Type B pancreatic cell (in vitro differentiated cells): ENCODE measurements around the gene CDHR2. TPM values are rescaled to one million over a fixed set of nuclear protein-coding genes. Genes with fewer than 3 reads are reported as not detected.

ENCODE experiments used
- DNase-seq: peaks from one replicate; pipeline ENCODE4 v3.0.0; 2021; ENCODE audit warnings: mixed read lengths; ENCODE audit not compliant: unreplicated experiment; ENCODE audit errors: extremely low spot score
- H3K27ac Mint-ChIP-seq: 2 replicates; pipeline ENCODE4 v1.8.0; 2021; ENCODE audit warnings: mild to moderate bottlenecking, mixed read lengths
- H3K27me3 Mint-ChIP-seq: 2 replicates; pipeline ENCODE4 v1.8.0; 2021; ENCODE audit warnings: mixed read lengths
- H3K36me3 Mint-ChIP-seq: 2 replicates; pipeline ENCODE4 v1.8.0; 2021; ENCODE audit warnings: mixed read lengths
- H3K4me1 Mint-ChIP-seq: one replicate; pipeline ENCODE4 v1.8.0; 2021; ENCODE audit warnings: mixed read lengths; ENCODE audit not compliant: unreplicated experiment
- H3K4me3 Mint-ChIP-seq: 2 replicates; pipeline ENCODE4 v1.8.0; 2021; ENCODE audit warnings: mild to moderate bottlenecking, mixed read lengths
- H3K9me3 Mint-ChIP-seq: 2 replicates; pipeline ENCODE4 v1.8.0; 2021; ENCODE audit warnings: mixed read lengths
- total RNA-seq: library from RNA; stranded (reverse); gene quantifications from 2 replicates; pipeline ENCODE4 v1.2.1, GENCODE V29; 2021; ENCODE audit warnings: low replicate concordance
- TF ChIP-seq, protein P1 (sequence below): fragments of 200-600 bp; sonication (generic); conservative IDR thresholded peaks from 2 replicates; pipeline ENCODE4 v1.5.0; 2021; ENCODE audit warnings: antibody characterized with exemption, mild to moderate bottlenecking

Gene CDHR2
- total RNA-seq, 1 donor from 2014 or later: 4.1 TPM

- H3K4me3 Mint-ChIP-seq: peak overlapping the region; percentile 34
Measured at GRCh38 chr5:176629317-176629852, 80.2 kb downstream of the CDHR2 start.

DNA sequence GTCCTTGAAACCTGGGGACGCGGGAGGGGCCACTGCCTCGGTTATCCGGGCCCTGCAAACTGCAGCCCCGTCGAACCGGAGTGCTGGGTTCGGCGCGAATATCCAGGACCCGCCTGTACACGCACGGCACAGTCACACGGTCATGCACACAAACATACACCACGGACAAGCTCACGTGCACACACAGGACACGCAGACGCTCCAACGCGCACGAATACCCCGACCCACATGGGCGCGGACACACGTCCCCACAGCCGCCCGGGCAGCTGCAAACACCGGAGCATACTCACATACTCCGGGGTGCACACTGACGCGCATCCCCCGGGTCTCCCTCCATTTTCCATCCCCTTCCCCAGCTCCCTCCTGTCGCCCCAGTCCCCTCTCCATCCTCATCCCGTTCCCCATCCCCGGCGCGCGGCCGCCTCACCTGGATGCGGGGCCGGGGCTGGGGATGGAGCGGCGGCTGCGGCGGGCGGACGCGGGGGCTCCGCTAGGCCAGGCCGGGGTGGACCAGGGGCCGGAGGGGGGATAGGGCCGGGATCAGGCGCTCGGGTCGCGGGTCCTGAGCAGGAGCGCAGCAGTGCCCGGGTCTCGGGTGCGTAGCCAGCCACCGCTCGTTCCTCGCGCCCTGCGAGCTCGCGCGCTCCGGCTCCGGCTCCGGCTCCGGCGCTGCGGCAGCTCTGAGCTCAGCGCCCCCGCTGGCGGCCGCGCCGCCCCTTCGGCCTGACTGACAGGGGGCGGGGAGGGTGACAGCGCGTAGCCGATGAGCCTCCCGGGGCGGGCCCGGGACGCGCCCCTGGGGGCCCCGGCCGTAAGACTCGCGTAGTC is 80.9 kb downstream of the CDHR2 start, which contains the start of the genes EIF4E1B and SNCB:
Gene EIF4E1B, plus strand, starts transcription at position 823 of the 828 bp plus-strand sequence. CDS start 12,113 bp downstream, outside the sequence.
Gene SNCB, minus strand, starts transcription at position 682 of the 828 bp plus-strand sequence. CDS start 880 bp downstream, outside the sequence.
- no peak for DNase-seq
- peaks cover 7% of the 10 kb centered on the region for H3K4me1 Mint-ChIP-seq
- TF ChIP-seq, protein P1, sequence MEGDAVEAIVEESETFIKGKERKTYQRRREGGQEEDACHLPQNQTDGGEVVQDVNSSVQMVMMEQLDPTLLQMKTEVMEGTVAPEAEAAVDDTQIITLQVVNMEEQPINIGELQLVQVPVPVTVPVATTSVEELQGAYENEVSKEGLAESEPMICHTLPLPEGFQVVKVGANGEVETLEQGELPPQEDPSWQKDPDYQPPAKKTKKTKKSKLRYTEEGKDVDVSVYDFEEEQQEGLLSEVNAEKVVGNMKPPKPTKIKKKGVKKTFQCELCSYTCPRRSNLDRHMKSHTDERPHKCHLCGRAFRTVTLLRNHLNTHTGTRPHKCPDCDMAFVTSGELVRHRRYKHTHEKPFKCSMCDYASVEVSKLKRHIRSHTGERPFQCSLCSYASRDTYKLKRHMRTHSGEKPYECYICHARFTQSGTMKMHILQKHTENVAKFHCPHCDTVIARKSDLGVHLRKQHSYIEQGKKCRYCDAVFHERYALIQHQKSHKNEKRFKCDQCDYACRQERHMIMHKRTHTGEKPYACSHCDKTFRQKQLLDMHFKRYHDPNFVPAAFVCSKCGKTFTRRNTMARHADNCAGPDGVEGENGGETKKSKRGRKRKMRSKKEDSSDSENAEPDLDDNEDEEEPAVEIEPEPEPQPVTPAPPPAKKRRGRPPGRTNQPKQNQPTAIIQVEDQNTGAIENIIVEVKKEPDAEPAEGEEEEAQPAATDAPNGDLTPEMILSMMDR: no peak
- peak within 1 kb of the TSS; percentile 84 for H3K4me3 Mint-ChIP-seq
- H3K9me3 Mint-ChIP-seq: peaks cover 3% of the 10 kb centered on the region
- H3K27me3 Mint-ChIP-seq: peaks cover 93% of the 10 kb centered on the region
- no peak within 1 kb of the TSS for H3K27ac Mint-ChIP-seq
- H3K36me3 Mint-ChIP-seq: peaks cover 3% of the 10 kb centered on the region

More at GRCh38 chr5:176629317-176629852, 80.2 kb downstream of the CDHR2 start:
- DNase-seq: no peak
- TF ChIP-seq, protein P1: no peak
- peaks cover 7% of the 10 kb centered on the region for H3K4me1 Mint-ChIP-seq
- H3K9me3 Mint-ChIP-seq: no peaks in the 10 kb centered on the region
- H3K36me3 Mint-ChIP-seq: peaks cover 3% of the 10 kb centered on the region
- no peak overlapping the region for H3K27ac Mint-ChIP-seq
- H3K27me3 Mint-ChIP-seq: peaks cover 94% of the 10 kb centered on the region

GRCh38 chr5:176630681-176631222 is 81.6 kb downstream of the CDHR2 start:
- no peak for DNase-seq
- peaks cover 93% of the 10 kb centered on the region for H3K27me3 Mint-ChIP-seq
- peaks cover 3% of the 10 kb centered on the region for H3K36me3 Mint-ChIP-seq
- H3K4me3 Mint-ChIP-seq: peak overlapping the region; percentile 84
- peaks cover 7% of the 10 kb centered on the region for H3K4me1 Mint-ChIP-seq
- H3K27ac Mint-ChIP-seq: no peak overlapping the region
- H3K9me3 Mint-ChIP-seq: peaks cover 4% of the 10 kb centered on the region
- TF ChIP-seq, protein P1: no peak

DNA sequence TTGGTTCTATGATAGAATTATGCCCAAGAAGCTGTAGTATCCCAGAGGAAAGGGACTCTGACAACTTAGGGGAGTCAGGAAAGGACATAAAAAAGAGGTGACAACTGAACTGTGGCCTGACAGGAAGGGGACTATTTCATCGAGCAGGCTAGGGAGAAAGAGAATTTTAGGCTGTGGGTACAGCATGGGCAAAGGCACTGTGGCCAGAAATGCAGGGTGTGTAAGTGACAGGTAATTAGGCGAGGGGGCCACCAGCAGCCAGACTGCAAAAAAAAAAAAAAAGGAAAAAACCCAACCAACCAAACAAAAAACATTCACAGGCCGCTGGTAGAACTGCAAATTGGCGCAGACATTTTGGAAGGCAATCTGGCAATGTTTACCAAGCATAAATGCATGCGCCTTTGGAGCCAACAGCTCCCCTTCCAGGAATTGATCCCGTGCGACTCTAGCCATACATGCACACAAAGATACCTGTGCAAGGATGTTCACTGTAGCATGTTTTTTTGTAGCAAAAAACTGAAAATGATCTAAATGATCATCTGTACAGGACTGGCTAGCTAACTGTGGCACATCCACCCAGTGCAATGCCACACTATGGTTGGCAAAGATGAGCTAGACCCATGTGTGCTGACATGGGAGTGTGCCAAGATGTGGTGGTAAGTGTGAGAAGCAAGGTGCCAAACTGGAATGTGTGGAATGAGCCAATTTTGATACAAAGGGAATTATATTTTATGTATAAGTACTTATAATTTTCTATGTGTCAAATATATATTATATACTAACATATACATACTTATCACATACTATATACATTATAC is 82.5 kb downstream of the CDHR2 start:
- peaks cover 3% of the 10 kb centered on the region for H3K36me3 Mint-ChIP-seq
- peaks cover 92% of the 10 kb centered on the region for H3K27me3 Mint-ChIP-seq
- no peak overlapping the region for H3K27ac Mint-ChIP-seq
- H3K4me1 Mint-ChIP-seq: peaks cover 7% of the 10 kb centered on the region
- TF ChIP-seq, protein P1: no peak
- H3K9me3 Mint-ChIP-seq: peaks cover 4% of the 10 kb centered on the region
- no peak overlapping the region for H3K4me3 Mint-ChIP-seq
- no peak for DNase-seq

DNA sequence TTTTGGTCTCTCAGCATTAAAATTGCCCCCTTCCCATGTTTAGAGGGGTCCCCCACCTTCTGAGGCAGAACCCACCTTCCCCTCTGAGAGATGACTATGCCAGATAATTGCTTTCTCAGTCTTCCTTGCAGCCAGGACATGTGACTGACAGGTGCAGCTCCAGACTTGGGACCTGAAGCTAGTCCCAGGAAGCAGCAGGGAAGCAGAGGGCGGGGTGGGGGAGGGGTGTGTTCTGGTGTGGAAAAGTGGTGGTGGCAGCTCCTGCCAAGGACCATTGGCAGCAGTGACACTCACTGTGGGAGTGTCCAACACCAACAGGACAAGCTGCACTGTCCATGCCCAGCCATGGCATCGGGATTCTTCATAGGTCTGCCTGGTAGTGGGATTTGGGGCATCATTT is 83.6 kb downstream of the CDHR2 start:
- H3K9me3 Mint-ChIP-seq: peaks cover 4% of the 10 kb centered on the region
- H3K4me3 Mint-ChIP-seq: no peak overlapping the region
- H3K36me3 Mint-ChIP-seq: peaks cover 3% of the 10 kb centered on the region
- peaks cover 7% of the 10 kb centered on the region for H3K4me1 Mint-ChIP-seq
- TF ChIP-seq, protein P1: no peak
- DNase-seq: no peak
- H3K27ac Mint-ChIP-seq: no peak overlapping the region
- peaks cover 92% of the 10 kb centered on the region for H3K27me3 Mint-ChIP-seq
